Adipocyte (in vitro differentiated cells): ENCODE results near the gene TMEM61.
A peak's percentile ranks its signal among the peaks of the same experiment; 100 is the strongest.

Experiments used
- DNase-seq: peaks from one replicate; pipeline ENCODE4 v3.0.0-alpha.2; 2015; ENCODE audit warnings: low read depth
- H3K27me3 ChIP-seq: replicated peaks from 2 replicates; pipeline ENCODE4 v1.7.0; 2013; ENCODE audit warnings: mild to moderate bottlenecking, low read length, moderate library complexity; ENCODE audit not compliant: control insufficient read depth, insufficient read depth
- H3K36me3 ChIP-seq: 2 replicates; pipeline ENCODE4 v1.7.0; 2013; ENCODE audit warnings: low read length, mild to moderate bottlenecking, moderate library complexity; ENCODE audit not compliant: control insufficient read depth, insufficient read depth, severe bottlenecking
- H3K4me1 ChIP-seq: 2 replicates; pipeline ENCODE4 v1.7.0; 2013; ENCODE audit warnings: mild to moderate bottlenecking, low read length, moderate library complexity; ENCODE audit not compliant: control insufficient read depth, insufficient read depth
- H3K4me3 ChIP-seq: 2 replicates; pipeline ENCODE4 v1.7.0; 2013; ENCODE audit warnings: mild to moderate bottlenecking, low read length, moderate library complexity
- H3K9ac ChIP-seq: 2 replicates; pipeline ENCODE4 v1.7.0; 2013; ENCODE audit warnings: mild to moderate bottlenecking, low read length, moderate library complexity
- H3K9me3 ChIP-seq: 2 replicates; pipeline ENCODE4 v1.7.0; 2013; ENCODE audit warnings: mild to moderate bottlenecking, low read length, moderate library complexity; ENCODE audit not compliant: control insufficient read depth

Gene TMEM61

DNA sequence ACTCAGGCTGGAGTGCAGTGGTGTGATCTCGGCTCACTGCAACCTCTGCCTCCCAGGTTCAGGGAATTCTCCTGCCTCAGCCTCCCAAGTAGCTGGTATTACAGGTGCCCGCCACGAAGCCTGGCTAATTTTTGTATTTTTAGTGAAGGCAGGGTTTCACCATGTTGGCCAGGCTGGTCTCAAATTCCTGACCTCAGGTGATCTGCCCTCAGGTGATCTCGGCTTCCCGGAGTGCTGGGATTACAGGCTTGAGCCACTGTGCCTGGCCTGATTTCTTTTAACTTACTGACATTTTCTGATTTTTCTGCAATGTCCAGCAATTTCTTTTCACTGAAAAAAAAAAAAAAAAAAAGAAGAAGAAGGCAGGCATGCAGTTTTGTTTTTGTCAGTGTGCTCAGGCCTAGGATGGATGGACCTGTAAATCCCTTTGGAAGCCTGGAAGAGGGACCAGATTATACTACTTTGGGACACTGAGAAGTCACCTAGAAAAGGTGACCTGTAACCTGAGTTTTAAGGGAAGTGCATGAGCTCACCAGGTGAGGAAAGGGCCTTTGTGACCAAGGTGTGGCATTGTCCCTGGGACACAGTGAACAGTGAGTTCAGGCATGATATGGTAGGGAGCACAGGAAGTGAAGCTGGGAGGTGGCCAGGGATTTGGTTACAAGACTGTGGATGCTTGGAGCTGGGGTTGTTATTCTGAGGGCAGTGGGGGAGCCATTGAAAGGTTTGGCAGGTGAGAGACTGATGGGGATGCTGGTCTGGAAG is 2.7 kb upstream of the TMEM61 start:
- Histone ChIP-seq H3K9me3 (no peaks in the 10 kb centered on the region), H3K4me1 (peaks cover 12% of the 10 kb centered on the region), H3K36me3 (no peaks in the 10 kb centered on the region), H3K27me3 (peaks cover 18% of the 10 kb centered on the region), H3K4me3 (no peak overlapping the region), H3K9ac (no peak overlapping the region)
- no peak for DNase-seq

DNA sequence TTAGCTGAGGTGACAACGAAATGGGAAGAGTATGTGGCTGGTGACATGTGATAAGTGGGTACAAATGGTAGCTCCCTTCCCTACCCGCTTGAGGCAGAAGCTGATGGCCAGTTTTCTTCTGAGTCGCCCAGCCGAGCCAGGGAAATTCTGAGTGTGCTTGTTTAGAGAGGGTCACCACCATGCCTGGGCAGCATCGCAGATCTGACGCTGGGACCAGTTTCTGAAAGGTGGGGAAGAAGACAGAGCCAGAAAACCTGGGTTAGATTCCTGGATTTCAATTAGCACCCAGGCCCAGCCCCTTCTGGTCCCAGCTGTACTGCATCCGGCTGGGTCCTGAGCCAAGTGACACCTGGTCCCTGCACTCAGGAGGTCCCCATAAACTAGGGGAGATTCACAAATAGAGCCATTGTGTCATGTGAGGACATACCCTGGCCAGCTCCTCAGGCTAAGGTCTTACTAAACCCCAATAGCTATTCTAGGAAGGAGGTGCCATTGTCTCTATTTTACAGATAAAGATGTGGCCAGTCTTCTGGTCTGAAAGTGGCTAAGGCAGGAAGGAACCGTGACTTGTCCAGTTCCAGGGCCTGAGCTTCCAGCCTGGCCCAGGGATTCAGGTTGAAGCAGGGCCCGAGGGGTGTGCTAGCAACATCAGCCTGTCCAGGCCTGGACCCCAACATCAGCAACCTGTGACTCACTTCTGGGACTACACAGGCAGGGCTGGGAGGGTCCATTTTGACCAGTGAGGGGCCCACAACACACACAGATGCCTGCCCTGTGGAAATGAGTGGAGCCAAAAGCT is 1.7 kb upstream of the TMEM61 start:
- H3K4me1 ChIP-seq: peaks cover 2% of the 10 kb centered on the region
- peaks cover 20% of the 10 kb centered on the region for H3K27me3 ChIP-seq
- no peak overlapping the region for H3K4me3 ChIP-seq
- no peaks in the 10 kb centered on the region for H3K36me3 ChIP-seq
- no peaks in the 10 kb centered on the region for H3K9me3 ChIP-seq
- H3K9ac ChIP-seq: no peak overlapping the region
- DNase-seq: no peak

DNA sequence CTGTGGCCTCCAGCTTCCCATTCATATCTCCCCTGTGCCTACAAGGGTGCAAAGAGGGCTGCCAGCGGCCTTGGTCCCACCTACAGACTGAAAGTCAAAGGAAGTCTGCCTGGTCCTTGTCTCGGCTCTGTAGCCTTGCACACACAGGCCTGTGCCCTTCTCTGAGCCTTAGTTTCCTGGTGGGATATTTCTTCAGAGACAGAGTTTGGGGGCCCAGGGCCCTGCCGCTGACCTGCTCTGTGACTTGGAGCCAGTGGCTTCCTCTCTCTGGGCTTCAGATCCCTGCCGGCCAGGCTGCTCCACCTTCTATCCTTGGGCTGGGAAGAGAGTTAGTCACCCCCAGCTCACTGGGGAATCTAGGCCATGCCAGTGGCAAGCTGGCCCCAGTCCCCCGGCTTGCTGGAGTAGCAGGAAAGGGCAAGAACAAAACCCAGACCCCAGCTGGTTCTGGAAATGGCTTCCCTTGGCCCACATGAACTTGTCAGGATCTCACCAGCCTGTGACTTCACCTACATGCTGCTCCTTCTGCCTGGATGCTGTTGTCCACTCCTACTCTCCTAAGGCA is 1.0 kb upstream of the TMEM61 start:
- Histone ChIP-seq H3K36me3 (no peaks in the 10 kb centered on the region), H3K9me3 (no peaks in the 10 kb centered on the region), H3K4me3 (no peak overlapping the region), H3K4me1 (no peaks in the 10 kb centered on the region), H3K27me3 (peaks cover 23% of the 10 kb centered on the region), H3K9ac (no peak overlapping the region)
- DNase-seq: no peak

DNA sequence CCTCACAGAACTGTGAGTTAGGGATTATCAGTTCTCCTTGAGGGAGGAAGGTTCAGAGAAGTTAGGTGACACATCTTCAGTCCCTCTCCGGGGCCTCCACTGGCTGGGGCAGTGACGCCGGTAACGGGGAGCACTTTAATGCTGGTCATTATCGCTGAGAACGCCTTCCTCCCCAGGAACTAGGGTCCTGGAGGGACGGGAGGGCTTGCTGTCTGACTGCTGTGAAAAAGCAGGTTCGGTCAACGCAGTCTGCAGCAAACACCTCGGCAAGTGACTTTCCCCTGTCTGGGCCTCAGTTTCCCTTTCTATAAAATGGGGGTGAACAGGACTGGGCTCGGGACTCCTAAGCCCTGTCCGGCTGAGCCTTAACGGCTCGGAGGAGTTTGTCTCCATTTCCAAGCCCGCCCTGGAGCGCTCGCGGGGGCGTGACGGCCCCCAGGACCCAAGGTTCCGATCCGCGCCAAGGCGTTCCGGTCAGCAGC is 341 bp upstream of the TMEM61 start:
- Histone ChIP-seq H3K36me3 (no peaks in the 10 kb centered on the region), H3K4me1 (no peaks in the 10 kb centered on the region), H3K4me3 (peak overlapping the region; percentile 63), H3K27me3 (peaks cover 25% of the 10 kb centered on the region), H3K9ac (peak overlapping the region; percentile 37), H3K9me3 (no peaks in the 10 kb centered on the region)
- DNase-seq: no peak

DNA sequence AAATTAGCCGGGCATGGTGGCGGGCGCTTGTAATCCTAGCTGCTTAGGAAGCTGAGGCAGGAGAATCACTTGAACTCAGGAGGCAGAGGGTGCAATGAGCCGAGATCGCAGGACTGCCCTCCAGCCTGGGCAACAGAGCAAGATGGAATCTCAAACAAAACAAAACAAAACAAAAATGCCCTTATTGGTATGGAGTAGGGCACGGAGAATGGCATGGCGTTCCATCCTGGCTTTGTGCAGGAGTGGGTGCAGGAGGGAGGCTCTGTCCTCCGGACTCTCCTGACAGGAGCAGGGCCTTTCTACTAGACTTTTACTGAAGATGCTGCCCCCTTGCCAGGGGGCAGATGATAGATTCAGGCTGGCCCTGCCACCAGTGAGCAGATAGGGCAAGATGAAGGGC is 1.0 kb downstream of the TMEM61 start:
- no peak for DNase-seq
- Histone ChIP-seq H3K9ac (no peak overlapping the region), H3K27me3 (peaks cover 25% of the 10 kb centered on the region), H3K36me3 (no peaks in the 10 kb centered on the region), H3K4me3 (no peak overlapping the region), H3K9me3 (no peaks in the 10 kb centered on the region), H3K4me1 (no peaks in the 10 kb centered on the region)

DNA sequence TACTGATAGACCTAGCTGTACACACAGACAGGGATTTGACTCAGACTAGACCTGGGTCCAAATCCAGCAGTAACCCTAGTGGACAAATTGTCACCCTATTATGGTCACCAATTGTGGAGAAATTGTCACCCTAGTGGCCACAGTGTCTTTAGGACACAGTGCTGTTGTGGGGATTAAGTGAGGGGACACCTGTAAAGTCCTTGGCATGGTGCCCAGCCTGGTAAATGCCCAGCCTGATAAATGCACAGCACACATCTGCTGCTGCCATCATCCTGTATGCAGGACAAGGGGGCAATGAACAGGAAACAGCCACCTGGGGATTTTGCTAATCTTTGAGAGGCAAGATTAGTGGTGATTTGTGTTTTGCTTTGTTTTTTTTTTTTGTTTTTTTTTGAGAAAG is 2.3 kb downstream of the TMEM61 start:
- Histone ChIP-seq H3K4me3 (no peak overlapping the region), H3K4me1 (no peaks in the 10 kb centered on the region), H3K27me3 (peaks cover 25% of the 10 kb centered on the region), H3K36me3 (no peaks in the 10 kb centered on the region), H3K9me3 (no peaks in the 10 kb centered on the region), H3K9ac (no peak overlapping the region)
- DNase-seq: no peak

DNA sequence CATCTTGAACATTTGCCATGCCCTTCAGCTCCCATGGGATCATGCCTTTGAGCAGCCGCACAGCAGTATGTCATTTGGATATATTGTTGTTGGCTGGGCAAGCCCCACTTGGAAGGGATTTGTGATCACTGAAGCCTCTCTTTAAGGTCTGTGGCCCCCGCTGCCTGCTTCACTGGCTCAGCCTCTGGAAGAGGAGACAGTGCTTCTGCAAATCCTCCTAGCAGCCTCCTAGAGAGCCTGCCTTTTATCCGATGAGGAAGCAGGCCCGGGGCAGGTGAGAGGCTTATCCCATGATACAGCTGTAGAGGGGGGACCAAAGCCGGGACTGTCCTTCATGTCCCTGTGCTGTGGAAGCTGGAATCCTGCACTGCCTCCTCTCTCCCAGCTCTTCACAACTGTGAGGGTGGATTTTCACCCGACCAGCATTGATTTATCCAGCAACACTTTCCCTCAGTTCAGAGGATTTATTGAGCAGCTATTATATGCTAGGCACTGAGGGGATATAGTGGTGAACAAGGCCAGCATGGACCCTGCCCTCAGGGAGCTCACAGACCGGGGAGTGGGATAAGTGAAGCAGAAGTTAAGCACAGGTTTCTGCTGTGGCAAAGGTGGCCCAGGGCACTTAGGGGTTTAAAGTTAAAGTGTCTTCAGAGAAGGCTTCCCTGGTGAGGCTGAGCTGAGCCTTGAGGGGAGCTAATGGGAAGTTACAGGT is 3.9 kb downstream of the TMEM61 start:
- no peak for DNase-seq
- Histone ChIP-seq H3K9ac (no peak overlapping the region), H3K36me3 (no peaks in the 10 kb centered on the region), H3K4me3 (no peak overlapping the region), H3K27me3 (peaks cover 15% of the 10 kb centered on the region), H3K4me1 (no peaks in the 10 kb centered on the region), H3K9me3 (no peaks in the 10 kb centered on the region)

DNA sequence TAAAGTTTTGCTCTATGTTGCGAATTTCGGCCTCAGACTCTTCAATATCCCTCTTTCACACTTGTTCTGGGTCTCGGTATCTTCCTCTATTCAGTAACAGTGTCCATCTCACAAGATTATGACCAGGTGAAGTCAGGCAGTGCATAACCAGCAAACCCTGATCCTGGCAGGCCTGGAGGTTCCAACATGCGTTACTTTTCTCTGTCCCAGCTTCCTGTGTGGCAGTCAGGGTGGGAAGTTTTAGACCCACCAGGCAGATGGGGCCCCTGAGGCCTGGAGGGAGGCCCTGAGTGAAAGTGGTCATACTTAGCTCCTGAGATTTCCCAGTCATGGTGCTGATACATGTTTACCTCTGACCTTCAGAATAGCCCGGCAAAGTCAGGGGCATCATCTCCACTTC is 5.1 kb downstream of the TMEM61 start:
- Histone ChIP-seq H3K9ac (no peak overlapping the region), H3K27me3 (peaks cover 15% of the 10 kb centered on the region), H3K36me3 (no peaks in the 10 kb centered on the region), H3K4me1 (no peaks in the 10 kb centered on the region), H3K4me3 (no peak overlapping the region), H3K9me3 (no peaks in the 10 kb centered on the region)
- no peak for DNase-seq

DNA sequence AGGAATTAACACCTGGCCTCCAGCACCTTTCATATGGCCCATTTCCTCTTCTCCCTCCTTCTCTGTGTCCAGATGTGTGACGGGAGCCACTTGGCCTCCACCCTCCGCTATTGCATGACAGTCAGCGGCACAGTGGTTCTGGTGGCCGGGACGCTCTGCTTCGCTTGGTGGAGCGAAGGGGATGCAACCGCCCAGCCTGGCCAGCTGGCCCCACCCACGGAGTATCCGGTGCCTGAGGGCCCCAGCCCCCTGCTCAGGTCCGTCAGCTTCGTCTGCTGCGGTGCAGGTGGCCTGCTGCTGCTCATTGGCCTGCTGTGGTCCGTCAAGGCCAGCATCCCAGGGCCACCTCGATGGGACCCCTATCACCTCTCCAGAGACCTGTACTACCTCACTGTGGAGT is 5.6 kb downstream of the TMEM61 start:
- Histone ChIP-seq H3K9ac (no peak overlapping the region), H3K27me3 (peaks cover 15% of the 10 kb centered on the region)

DNA sequence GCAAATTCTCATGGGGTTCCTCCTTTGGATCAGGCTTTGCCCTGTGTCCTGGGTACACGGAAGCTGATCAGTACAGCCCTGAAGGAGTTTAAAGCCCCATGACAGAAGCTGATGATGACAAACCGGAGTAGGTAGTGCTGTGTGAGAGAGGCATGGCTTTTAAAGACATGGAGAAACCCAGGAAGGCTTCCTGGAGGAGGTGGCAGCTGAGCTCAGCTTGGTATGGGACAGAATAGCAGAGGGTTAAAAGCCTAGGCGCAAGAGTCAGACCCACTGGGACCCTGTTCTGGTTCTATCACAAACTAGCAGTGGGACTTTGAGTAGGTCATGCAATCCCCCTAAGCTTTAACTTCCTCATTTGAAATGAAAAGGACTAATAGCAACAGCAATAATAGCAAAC is 6.1 kb downstream of the TMEM61 start:
- Histone ChIP-seq H3K36me3 (no peaks in the 10 kb centered on the region), H3K27me3 (peaks cover 15% of the 10 kb centered on the region), H3K9me3 (no peaks in the 10 kb centered on the region), H3K4me3 (no peak overlapping the region), H3K4me1 (no peaks in the 10 kb centered on the region), H3K9ac (no peak overlapping the region)
- DNase-seq: no peak

More for the DNA sequence above, 5.6 kb downstream of the TMEM61 start:
- no peaks in the 10 kb centered on the region for H3K4me1 ChIP-seq
- H3K4me3 ChIP-seq: no peak overlapping the region
- no peak for DNase-seq
- no peaks in the 10 kb centered on the region for H3K9me3 ChIP-seq
- H3K36me3 ChIP-seq: no peaks in the 10 kb centered on the region

DNA sequence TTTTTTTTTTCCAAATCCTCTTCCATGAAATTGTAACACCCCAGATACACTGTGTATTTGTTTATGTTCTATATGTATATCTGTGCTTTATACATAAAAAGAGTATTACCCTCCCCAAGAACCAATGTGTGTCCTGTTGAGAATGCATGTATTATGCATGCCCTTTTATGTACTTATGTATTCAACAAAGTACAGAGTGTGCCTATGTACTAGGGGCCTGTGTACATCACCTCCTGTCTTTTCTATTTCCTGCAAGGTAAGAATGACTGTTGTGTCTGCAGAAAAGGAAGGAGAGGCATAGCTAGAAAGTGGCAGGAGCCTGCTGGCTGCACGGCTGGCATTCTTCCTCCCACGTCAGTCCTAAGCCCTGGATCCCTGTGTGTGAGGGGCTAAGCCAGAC is 7.0 kb downstream of the TMEM61 start:
- Histone ChIP-seq H3K4me3 (no peak overlapping the region), H3K27me3 (peaks cover 9% of the 10 kb centered on the region), H3K36me3 (no peaks in the 10 kb centered on the region), H3K9me3 (no peaks in the 10 kb centered on the region), H3K4me1 (no peaks in the 10 kb centered on the region), H3K9ac (no peak overlapping the region)
- no peak for DNase-seq
